Measurements from ENCODE around the gene MAML1.
"Not testable (repeated sequence)": the region's sequence is repeated elsewhere in the genome, so short reads cannot be mapped to it uniquely, and the experiment has no call there.

Gene MAML1

DNA sequence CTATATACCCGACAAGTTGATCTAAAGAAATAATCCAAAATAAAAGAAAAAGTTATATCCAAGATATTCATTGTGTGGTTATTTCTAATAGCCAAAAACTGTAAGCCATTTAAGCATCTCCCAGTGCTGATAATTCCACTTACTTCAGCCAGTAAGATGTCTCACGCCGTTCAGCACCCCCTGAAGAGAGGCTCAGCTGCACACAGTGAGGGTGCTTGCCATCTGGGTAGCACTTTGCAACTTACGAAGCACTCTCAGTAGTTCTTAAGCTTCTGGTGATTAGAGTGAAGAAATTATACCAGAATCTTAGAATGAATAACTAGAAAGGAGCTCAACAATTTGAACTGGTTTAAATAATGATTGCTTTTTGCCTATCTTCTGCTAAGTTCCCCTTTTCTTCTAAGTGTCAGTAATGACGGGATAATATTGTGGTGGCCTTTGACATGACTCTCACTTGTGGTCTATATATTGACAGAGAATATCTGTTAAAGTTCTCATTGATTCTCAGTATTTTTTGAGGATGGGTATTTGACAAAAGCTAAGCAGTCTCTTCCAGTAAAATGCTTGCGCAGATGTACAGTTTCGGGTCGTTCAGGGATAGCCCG lies 35.0 kb downstream of the MAML1 start:
- DNase-seq (ENCODE audit: low read depth in 2 of 2, low spot score in 1 of 2) = no peak

- DNase-seq (ENCODE audit: low read depth in 2 of 2, low spot score in 1 of 2) = no peak
These were observed 35.9 kb downstream of the MAML1 start for GRCh38 chr5:179768326-179769085.

- DNase-seq (ENCODE audit: low read depth in 2 of 2, low spot score in 1 of 2) = no peak
These were observed 36.6 kb downstream of the MAML1 start for GRCh38 chr5:179769271-179769670.

DNA sequence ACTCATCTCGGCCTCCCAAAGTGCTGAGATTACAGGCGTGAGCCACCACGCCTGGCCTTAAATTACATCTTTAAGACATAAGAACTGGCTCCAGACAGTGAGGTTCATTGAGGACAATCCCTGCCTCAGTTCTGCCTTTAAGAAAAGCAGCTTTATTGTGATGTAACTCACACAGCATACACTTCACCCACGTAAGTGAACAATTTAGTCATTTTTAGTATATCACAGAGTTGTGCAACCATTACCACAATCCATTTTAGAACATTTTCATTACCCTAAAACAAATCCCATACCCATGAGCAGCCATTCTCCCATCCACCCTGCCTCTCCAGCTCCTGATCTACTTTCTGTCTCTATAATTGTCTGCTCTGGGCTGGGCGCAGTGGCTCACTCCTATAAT lies 37.2 kb downstream of the MAML1 start:
- DNase-seq (ENCODE audit: low read depth in 2 of 2, low spot score in 1 of 2) = no peak

GRCh38 chr5:179771311-179771895 lies 38.8 kb downstream of the MAML1 start:
- no peak for DNase-seq (ENCODE audit: low read depth in 2 of 2, low spot score in 1 of 2)

GRCh38 chr5:179772351-179772750 lies 39.7 kb downstream of the MAML1 start:
- no peak for DNase-seq (ENCODE audit: low read depth in 2 of 2, low spot score in 1 of 2)

- DNase-seq (ENCODE audit: low read depth in 2 of 2, low spot score in 1 of 2) = no peak
These were observed 41.0 kb downstream of the MAML1 start for GRCh38 chr5:179773686-179774040.

- DNase-seq (ENCODE audit: low read depth in 2 of 2, low spot score in 1 of 2) = no peak
These were observed 41.8 kb downstream of the MAML1 start for GRCh38 chr5:179774442-179774841.

- DNase-seq (ENCODE audit: low read depth in 2 of 2, low spot score in 1 of 2) = no peak
These were observed 43.9 kb downstream of the MAML1 start for GRCh38 chr5:179776411-179776938.

DNA sequence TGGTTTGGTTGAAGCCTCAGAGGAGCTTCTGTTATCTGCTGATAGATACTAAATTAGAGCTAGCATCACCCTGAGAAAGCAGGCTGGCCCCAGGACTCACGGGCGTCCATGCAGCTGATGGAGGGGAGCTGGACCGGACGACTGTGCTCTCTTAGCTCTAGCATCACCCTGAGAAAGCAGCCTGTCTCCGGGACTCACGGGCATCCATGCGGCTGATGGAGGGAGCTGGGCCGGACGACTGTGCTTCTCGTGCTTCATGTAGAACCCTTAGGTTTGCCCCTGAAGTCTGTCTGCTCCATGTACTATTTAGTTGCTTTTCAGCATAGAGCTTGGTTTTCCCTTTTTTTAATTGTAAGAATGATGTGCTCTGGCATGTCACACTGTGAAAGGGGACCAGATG lies 44.8 kb downstream of the MAML1 start:
- no peak for DNase-seq (ENCODE audit: low read depth in 2 of 2, low spot score in 1 of 2)

DNA sequence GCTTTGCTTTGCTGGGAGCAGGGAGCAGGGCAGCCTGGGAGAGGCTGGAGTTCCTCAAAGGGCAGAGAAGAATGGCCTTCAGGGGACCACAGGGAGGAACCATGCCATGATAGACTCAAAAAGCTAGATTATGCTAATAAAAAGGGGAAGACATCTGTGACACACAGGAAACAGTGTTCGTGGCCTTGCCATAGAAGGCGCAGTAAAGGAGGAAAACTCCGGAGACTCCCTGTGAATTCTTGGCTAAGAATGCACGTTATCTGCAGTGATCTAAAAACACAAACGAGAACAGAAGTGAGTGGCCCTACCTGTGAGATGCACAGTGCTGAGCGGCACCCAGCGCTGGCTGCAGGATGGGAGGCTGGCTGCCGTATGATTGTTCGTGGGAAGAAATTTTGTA lies 45.3 kb downstream of the MAML1 start:
- DNase-seq (ENCODE audit: low read depth in 2 of 2, low spot score in 1 of 2) = no peak

DNA sequence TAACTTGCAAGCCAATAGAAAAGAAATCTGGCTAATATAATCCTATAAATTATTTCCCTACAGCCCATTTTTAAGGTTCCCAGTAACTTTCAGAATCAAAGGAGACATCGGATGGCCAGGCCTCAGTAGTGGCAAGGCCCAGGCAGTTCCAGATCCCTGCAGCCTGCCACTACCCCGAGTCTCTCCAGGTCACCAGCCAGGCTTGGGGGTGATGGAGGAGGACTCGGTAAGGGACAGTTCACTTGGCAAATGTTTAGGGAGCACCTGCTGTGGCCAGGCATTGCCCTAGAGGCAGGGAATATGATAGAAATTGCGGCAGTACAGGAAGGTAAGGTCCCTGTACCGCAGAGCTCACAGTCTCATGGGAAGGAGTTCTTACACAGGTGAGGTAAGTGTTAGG lies 46.0 kb downstream of the MAML1 start:
- no peak for DNase-seq (ENCODE audit: low read depth in 2 of 2, low spot score in 1 of 2)

GRCh38 chr5:179779826-179780225 lies 47.2 kb downstream of the MAML1 start:
- no peak for DNase-seq (ENCODE audit: low read depth in 2 of 2, low spot score in 1 of 2)

DNA sequence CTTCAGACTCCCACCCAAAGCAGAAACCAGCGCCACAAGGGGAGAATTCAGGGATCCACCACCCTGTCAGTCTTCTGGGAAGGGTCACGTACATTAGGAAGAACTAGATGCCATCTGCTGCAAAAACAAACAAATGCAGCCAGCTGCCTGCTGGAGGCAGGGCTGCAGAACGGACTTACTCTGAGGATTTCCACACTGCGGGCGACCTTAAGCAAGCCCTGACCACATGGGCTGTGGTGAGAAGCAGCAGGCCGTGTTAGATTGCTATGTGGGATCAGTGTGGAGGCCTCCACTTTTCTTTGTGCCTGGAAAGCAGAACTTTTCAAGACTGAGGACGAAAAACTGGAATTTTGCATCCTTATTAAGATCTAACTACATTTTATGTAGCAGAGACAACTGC lies 47.7 kb downstream of the MAML1 start:
- DNase-seq (ENCODE audit: low read depth in 2 of 2, low spot score in 1 of 2) = no peak

DNA sequence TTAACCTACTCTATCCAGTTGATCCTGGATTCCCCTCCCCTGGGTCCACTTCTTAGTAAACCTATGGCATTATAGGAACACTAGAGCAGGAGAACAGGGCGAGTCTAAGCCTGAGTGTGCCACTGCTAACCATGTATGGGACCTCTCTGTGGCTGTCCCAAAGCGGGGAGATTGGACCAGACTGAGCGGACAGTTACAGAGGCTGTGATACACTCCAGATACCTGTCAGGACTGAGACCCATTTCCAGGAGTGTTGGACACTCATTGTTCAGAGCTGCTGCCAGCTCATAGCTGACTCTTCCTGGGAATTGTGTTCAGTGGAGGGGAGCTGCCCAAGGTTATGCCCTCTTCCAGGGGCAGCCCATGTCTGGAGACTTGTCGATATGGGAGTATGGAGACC lies 49.2 kb downstream of the MAML1 start:
- DNase-seq (ENCODE audit: low read depth in 2 of 2, low spot score in 1 of 2) = no peak

DNA sequence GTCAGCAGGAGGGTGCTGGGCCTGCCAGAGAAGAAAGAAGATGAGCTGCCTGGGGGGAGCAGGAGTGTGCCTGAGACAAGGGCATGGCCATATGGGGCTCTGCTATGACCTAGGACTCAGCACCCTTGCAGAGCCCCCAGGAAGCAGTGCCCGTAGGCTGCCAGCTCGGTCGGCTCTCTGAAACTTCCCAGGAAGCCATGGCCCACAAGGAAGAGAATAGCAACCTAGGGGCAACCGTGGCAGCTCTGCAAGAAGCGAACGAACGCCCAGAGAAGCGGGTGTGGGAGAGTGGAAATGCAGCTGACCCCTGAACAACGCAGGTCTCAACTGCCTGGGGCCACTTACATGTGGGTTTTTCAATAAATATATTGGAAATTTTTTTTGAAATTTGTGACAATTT lies 50.5 kb downstream of the MAML1 start:
- DNase-seq (ENCODE audit: low read depth in 2 of 2, low spot score in 1 of 2) = no peak

- no peak for DNase-seq (ENCODE audit: low read depth in 2 of 2, low spot score in 1 of 2)
These were observed 54.2 kb downstream of the MAML1 start for GRCh38 chr5:179786861-179787260.

DNA sequence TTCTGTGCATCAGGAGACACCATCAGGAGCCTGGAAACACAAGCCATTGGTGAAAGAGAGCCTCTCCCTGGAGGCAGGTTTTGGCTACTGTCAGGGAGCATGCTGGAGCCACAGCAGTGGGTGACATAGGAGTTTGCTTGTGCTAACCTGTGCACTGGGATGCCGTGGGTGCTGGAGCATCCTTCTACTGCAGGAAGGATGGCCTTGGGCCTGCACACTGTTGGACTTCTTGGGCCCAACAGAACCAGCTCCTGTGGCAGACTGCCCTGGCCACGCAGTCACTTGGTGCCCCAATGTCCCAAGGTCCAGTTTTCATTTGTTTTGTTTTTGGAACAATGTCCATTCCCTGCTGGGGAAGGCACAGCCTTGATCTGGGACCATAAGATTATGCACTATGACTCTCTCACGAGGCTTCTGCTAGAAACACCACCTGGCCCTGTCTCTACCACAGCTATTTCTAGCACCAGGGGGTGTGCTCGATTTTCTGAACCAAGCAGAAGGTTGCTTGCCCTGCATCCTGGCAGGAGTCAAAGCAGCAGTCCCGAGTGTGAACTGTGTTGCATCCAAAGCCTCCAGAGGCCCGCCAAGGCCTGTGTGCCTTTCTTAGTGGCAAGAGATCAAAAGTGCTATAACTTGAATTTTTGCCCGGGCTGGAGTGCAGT lies 55.7 kb downstream of the MAML1 start:
- no peak for DNase-seq (ENCODE audit: low read depth in 2 of 2, low spot score in 1 of 2)

DNA sequence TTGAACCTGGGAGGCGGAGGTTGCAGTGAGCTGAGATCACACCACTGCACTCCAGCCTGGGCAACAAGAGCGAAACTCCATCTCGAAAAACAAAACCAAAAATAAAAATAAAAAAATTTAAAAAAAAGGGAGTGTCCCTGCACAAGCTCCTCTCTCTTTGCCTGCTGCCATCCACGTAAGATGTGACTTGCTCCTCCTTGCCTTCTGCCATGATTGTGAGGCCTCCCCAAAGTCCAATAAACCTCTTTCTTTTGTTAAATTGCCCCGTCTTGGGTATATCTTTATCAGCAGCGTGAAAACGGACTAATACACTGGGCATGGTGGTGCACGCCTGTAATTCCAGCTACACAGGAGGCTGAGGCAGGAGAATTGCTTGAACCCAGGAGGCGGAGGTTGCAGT lies 56.7 kb downstream of the MAML1 start:
- not testable (repeated sequence) for DNase-seq (ENCODE audit: low read depth in 2 of 2, low spot score in 1 of 2)

DNA sequence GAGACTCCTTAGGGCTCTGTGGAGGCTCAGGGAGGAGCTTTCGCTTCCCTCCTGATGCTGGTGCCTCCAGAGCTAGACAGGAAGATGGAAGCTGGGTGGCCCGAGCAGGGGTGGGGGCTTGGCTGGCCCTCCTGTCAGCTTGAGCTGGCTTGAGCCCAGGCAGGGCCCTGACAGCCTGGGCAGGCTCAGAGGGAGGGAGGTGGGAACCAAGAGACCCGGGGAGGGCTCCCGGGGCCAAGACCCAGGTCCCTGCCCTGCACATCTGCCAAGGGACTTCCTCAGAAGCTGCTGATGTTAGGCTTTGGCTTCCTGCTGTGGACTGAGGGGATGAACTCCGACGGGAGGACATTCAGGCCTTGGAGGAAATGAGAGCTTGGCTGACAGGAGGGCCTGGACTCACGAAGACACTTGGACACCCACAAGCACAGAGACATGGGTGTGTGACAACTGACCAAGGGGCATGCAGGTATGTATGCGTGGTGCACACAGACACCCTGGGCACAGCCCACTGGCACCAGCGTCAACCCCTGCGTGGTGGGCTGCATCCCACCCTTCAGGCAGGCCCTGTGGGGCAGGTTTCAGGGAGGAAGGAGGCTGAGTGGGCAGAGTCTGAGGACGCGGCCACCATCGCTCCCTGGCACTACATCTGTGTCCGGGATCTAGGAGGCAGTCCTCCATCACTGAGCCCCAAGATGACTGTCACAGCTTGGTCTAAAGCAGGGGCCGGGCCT lies 59.4 kb downstream of the MAML1 start:
- DNase-seq (ENCODE audit: low read depth in 2 of 2, low spot score in 1 of 2) = no peak

Data from stimulated activated CD8-positive, alpha-beta memory T cell treated with anti-CD3 and anti-CD28 coated beads, Interleukin-4, amount 100 ng/mL, for 4 hours (primary cell).